H9 (cell line): Measurements from ENCODE around the gene PRKCB. TPM values are rescaled to one million over a fixed set of nuclear protein-coding genes. Genes with fewer than 3 reads are reported as not detected.

Experiments used
- DNase-seq: peaks from one replicate; pipeline ENCODE4 v3.0.0-alpha.2; 2017
- H2AFZ ChIP-seq: one replicate; pipeline ENCODE4 v1.6.1; 2013; ENCODE audit warnings: mild to moderate bottlenecking, low read length, control low read depth, moderate library complexity
- H2AK5ac ChIP-seq: 2 replicates; pipeline ENCODE4 v1.6.1; 2013; ENCODE audit warnings: low read length, control low read depth, mixed read lengths; ENCODE audit not compliant: insufficient read length
- H2BK120ac ChIP-seq: one replicate; pipeline ENCODE4 v1.6.1; 2013; ENCODE audit warnings: low read depth, mild to moderate bottlenecking, low read length, control low read depth, inconsistent platforms; ENCODE audit not compliant: poor library complexity, severe bottlenecking
- H2BK12ac ChIP-seq: 2 replicates; pipeline ENCODE4 v1.6.1; 2013; ENCODE audit warnings: low read length, control low read depth, mixed read lengths, low read depth; ENCODE audit not compliant: insufficient read length
- H2BK15ac ChIP-seq: 2 replicates; pipeline ENCODE4 v1.6.1; 2013; ENCODE audit warnings: low read depth, low read length, control low read depth
- H2BK20ac ChIP-seq: one replicate; pipeline ENCODE4 v1.6.1; 2013; ENCODE audit warnings: low read depth, mild to moderate bottlenecking, low read length, control low read depth, inconsistent platforms; ENCODE audit not compliant: poor library complexity, severe bottlenecking
- H2BK5ac ChIP-seq: 2 replicates; pipeline ENCODE4 v1.6.1; 2013; ENCODE audit warnings: low read length, control low read depth, mixed read lengths; ENCODE audit not compliant: insufficient read length
- H3K14ac ChIP-seq: 2 replicates; pipeline ENCODE4 v1.6.1; 2013; ENCODE audit warnings: low read length, control low read depth; ENCODE audit not compliant: insufficient read depth
- H3K18ac ChIP-seq: 2 replicates; pipeline ENCODE4 v1.6.1; 2013; ENCODE audit warnings: low read depth, mild to moderate bottlenecking, mixed read lengths, low read length, control low read depth; ENCODE audit not compliant: insufficient read length
- H3K23ac ChIP-seq: 2 replicates; pipeline ENCODE4 v1.6.1; 2013; ENCODE audit warnings: low read length, control low read depth, mixed read lengths, low read depth; ENCODE audit not compliant: insufficient read length
- H3K23me2 ChIP-seq: 2 replicates; pipeline ENCODE4 v1.6.1; 2013; ENCODE audit warnings: low read depth, mild to moderate bottlenecking, mixed read lengths, low read length, control low read depth; ENCODE audit not compliant: insufficient read length, poor library complexity, severe bottlenecking
- H3K27ac ChIP-seq: 2 replicates; pipeline ENCODE4 v1.5.1; 2013; ENCODE audit warnings: low read length, control low read depth, mixed read lengths, low read depth; ENCODE audit not compliant: insufficient read length
- H3K27me3 ChIP-seq: 2 replicates; pipeline ENCODE4 v1.6.1; 2013; ENCODE audit warnings: low read length, control low read depth, inconsistent platforms; ENCODE audit not compliant: insufficient read depth
- H3K4ac ChIP-seq: 2 replicates; pipeline ENCODE4 v1.6.1; 2013; ENCODE audit warnings: low read depth, mild to moderate bottlenecking, control low read depth, inconsistent platforms, low read length, moderate library complexity
- H3K4me1 ChIP-seq: 2 replicates; pipeline ENCODE4 v1.6.1; 2013; ENCODE audit warnings: low read length, control low read depth, inconsistent platforms; ENCODE audit not compliant: insufficient read depth
- H3K4me2 ChIP-seq: 2 replicates; pipeline ENCODE4 v1.6.1; 2013; ENCODE audit warnings: low read length, control low read depth, mixed read lengths; ENCODE audit not compliant: insufficient read length, insufficient read depth
- H3K56ac ChIP-seq: 2 replicates; pipeline ENCODE4 v1.6.1; 2013; ENCODE audit warnings: low read depth, mild to moderate bottlenecking, mixed read lengths, low read length, control low read depth; ENCODE audit not compliant: insufficient read length
- H3K79me1 ChIP-seq: 2 replicates; pipeline ENCODE4 v1.6.1; 2013; ENCODE audit warnings: low read depth, mild to moderate bottlenecking, moderate library complexity, low read length, control low read depth, inconsistent platforms; ENCODE audit not compliant: insufficient read depth, poor library complexity, severe bottlenecking
- H3K79me2 ChIP-seq: 2 replicates; pipeline ENCODE4 v1.6.1; 2013; ENCODE audit warnings: low read length, control low read depth, inconsistent platforms; ENCODE audit not compliant: insufficient read depth
- H3K9ac ChIP-seq: 2 replicates; pipeline ENCODE4 v1.6.1; 2013; ENCODE audit warnings: low read length, control low read depth, mixed read lengths; ENCODE audit not compliant: insufficient read length; ENCODE audit errors: extremely low read depth
- H3K9me3 ChIP-seq: one replicate; pipeline ENCODE4 v1.6.1; 2013; ENCODE audit warnings: low read depth, low read length, inconsistent platforms; ENCODE audit not compliant: control insufficient read depth
- H3T11ph ChIP-seq: one replicate; pipeline ENCODE4 v1.6.1; 2013; ENCODE audit warnings: mild to moderate bottlenecking, low read length, control low read depth, inconsistent platforms
- H4K20me1 ChIP-seq: one replicate; pipeline ENCODE4 v1.6.1; 2013; ENCODE audit not compliant: control insufficient read depth, insufficient read length, insufficient read depth
- H4K5ac ChIP-seq: 2 replicates; pipeline ENCODE4 v1.6.1; 2013; ENCODE audit warnings: low read depth, mild to moderate bottlenecking, mixed read lengths, low read length, control low read depth; ENCODE audit not compliant: insufficient read length
- H4K8ac ChIP-seq: replicated peaks from 2 replicates; pipeline ENCODE4 v1.6.1; 2013; ENCODE audit warnings: low read length, control low read depth, mixed read lengths, low read depth; ENCODE audit not compliant: insufficient read length
- H4K91ac ChIP-seq: 2 replicates; pipeline ENCODE4 v1.6.1; 2013; ENCODE audit warnings: low read depth, mild to moderate bottlenecking, moderate library complexity, mixed read lengths, low read length, control low read depth; ENCODE audit not compliant: insufficient read length
- H3K27ac Mint-ChIP-seq, 3 experiments: 2 replicates in 2 of 3; 3 replicates in 1 of 3; pipeline ENCODE4 v1.8.0; 2020 to 2021; ENCODE audit warnings: mixed read lengths in 3 of 3, mild to moderate bottlenecking in 1 of 3, moderate library complexity in 1 of 3
- H3K27me3 Mint-ChIP-seq: 2 replicates; pipeline ENCODE4 v1.8.0; 2021; ENCODE audit warnings: low read depth, mild to moderate bottlenecking, moderate library complexity, mixed read lengths
- H3K36me3 Mint-ChIP-seq, 3 experiments: 2 replicates in 2 of 3; 3 replicates in 1 of 3; pipeline ENCODE4 v1.8.0; 2020 to 2021; ENCODE audit warnings: low read depth in 3 of 3, mixed read lengths in 3 of 3; ENCODE audit not compliant: insufficient read depth in 1 of 3
- H3K4me1 Mint-ChIP-seq, 2 experiments: 2 replicates each; pipeline ENCODE4 v1.8.0; 2020; ENCODE audit warnings: mixed read lengths in 2 of 2
- H3K4me3 Mint-ChIP-seq, 2 experiments: 2 replicates in 1 of 2; 3 replicates in 1 of 2; pipeline ENCODE4 v1.8.0; 2020 to 2021; ENCODE audit warnings: mild to moderate bottlenecking in 2 of 2, mixed read lengths in 2 of 2, moderate library complexity in 1 of 2
- H3K9me3 Mint-ChIP-seq, 2 experiments: 2 replicates in 1 of 2; 3 replicates in 1 of 2; pipeline ENCODE4 v1.8.0; 2020; ENCODE audit warnings: mild to moderate bottlenecking in 2 of 2, mixed read lengths in 2 of 2, moderate library complexity in 1 of 2
- WGBS: extraction: QIAGEN DNeasy Blood & Tissue Kit; methylation state at CpG from one replicate; pipeline ENCODE4 v1.1.7; 2013; ENCODE audit warnings: missing lambda C conversion rate, low lambda C conversion rate, mixed read lengths; ENCODE audit not compliant: insufficient read length; ENCODE audit errors: extremely low coverage; 5-methylcytosine and 5-hydroxymethylcytosine counted together
- total RNA-seq: library from RNA; stranded (reverse); gene quantifications from 2 replicates; pipeline ENCODE4 v1.2.1, GENCODE V29; 2021
- TF ChIP-seq, protein P1 (sequence below): fragments of 200-600 bp; sonication (generic); conservative IDR thresholded peaks from 3 replicates; pipeline ENCODE4 v1.8.0; 2021; ENCODE audit warnings: antibody characterized with exemption, mild to moderate bottlenecking

Gene PRKCB
- total RNA-seq, 1 experiment from 2014 or later, result 7.0 TPM

DNA sequence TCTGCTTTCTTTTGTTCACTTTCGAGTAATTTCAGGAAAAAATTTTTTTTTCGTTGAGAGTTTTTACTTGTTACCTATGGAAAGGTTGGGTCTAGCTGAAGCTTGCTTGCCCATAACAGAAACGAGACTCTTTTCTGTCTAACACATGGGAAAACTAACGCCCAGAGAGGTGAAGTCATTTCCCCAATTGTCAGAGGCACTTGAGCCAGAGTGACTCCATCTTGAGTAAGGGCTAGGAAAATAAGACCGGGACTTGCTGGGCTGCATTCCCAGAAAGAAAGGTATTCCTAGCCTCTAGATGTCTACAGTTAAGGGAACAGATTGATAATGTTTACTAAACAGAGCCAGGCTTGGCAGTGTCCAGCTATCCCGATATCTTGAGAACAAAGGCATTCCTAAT lies 26.8 kb downstream of the PRKCB start:
- no peak overlapping the region for H4K5ac ChIP-seq
- no peak overlapping the region for H3K4me3 Mint-ChIP-seq
- H3K23ac ChIP-seq, result no peak overlapping the region
- no peak overlapping the region for H2BK120ac ChIP-seq
- H3K27me3 Mint-ChIP-seq, result peaks cover 96% of the 10 kb centered on the region
- no CpG with 5 or more reads among the region's 6 CpGs for WGBS
- H3K79me2 ChIP-seq, result no peaks in the 10 kb centered on the region
- no peaks in the 10 kb centered on the region for H3K9me3 ChIP-seq
- no peaks in the 10 kb centered on the region; a peak in 1 of 5 replicates for H3K9me3 Mint-ChIP-seq
- H2BK20ac ChIP-seq, result no peak overlapping the region
- no peak overlapping the region for H2BK5ac ChIP-seq
- H3K27me3 ChIP-seq, result peaks cover 16% of the 10 kb centered on the region; the same call in 1 of the 2 replicates
- H3K23me2 ChIP-seq, result no peaks in the 10 kb centered on the region
- no peak overlapping the region for H3T11ph ChIP-seq
- H3K56ac ChIP-seq, result no peak overlapping the region
- H3K27ac Mint-ChIP-seq, result no peak overlapping the region
- peaks cover 10 to 11% of the 10 kb centered on the region in 2 experiments for H3K4me1 Mint-ChIP-seq
- no peak overlapping the region for H2AK5ac ChIP-seq
- H2BK15ac ChIP-seq, result no peak overlapping the region
- DNase-seq, result no peak
- no peaks in the 10 kb centered on the region; the same call in 1 of the 2 replicates for H3K4me1 ChIP-seq
- H4K8ac ChIP-seq, result no peak overlapping the region
- TF ChIP-seq, protein P1, sequence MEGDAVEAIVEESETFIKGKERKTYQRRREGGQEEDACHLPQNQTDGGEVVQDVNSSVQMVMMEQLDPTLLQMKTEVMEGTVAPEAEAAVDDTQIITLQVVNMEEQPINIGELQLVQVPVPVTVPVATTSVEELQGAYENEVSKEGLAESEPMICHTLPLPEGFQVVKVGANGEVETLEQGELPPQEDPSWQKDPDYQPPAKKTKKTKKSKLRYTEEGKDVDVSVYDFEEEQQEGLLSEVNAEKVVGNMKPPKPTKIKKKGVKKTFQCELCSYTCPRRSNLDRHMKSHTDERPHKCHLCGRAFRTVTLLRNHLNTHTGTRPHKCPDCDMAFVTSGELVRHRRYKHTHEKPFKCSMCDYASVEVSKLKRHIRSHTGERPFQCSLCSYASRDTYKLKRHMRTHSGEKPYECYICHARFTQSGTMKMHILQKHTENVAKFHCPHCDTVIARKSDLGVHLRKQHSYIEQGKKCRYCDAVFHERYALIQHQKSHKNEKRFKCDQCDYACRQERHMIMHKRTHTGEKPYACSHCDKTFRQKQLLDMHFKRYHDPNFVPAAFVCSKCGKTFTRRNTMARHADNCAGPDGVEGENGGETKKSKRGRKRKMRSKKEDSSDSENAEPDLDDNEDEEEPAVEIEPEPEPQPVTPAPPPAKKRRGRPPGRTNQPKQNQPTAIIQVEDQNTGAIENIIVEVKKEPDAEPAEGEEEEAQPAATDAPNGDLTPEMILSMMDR, result no peak
- H4K91ac ChIP-seq, result no peak overlapping the region
- H3K27ac ChIP-seq, result no peak overlapping the region
- no peak overlapping the region for H2BK12ac ChIP-seq
- no peak overlapping the region for H3K14ac ChIP-seq
- no peak overlapping the region for H3K4ac ChIP-seq
- H3K18ac ChIP-seq, result no peak overlapping the region
- no peaks in the 10 kb centered on the region for H3K36me3 Mint-ChIP-seq
- no peak overlapping the region for H3K4me2 ChIP-seq
- H3K9ac ChIP-seq, result no peak overlapping the region
- H3K79me1 ChIP-seq, result no peaks in the 10 kb centered on the region
- no peak overlapping the region for H2AFZ ChIP-seq
- H4K20me1 ChIP-seq, result no peaks in the 10 kb centered on the region
